Right lobe of liver (tissue), 6 donors: ENCODE measurements around the gene IL21R. TPM values are rescaled to one million over a fixed set of nuclear protein-coding genes. Genes with fewer than 3 reads are reported as not detected.

Experiments used
- ATAC-seq, 4 donors: fragments of 200-7000 bp; cut with Tn5 transposase; one replicate each; pipeline ENCODE4 v1.9.1; 2020; ENCODE audit warnings: mild to moderate bottlenecking in 4 of 4, moderate library complexity in 4 of 4
- DNase-seq, 3 donors: peaks; one replicate each; pipeline ENCODE4 v3.0.0-alpha.2; 2020
- H3K27ac ChIP-seq, 3 donors: fragments of 200-600 bp; one replicate each; pipeline ENCODE4 v1.8.0; 2022
- H3K27me3 ChIP-seq, 2 donors: fragments of 200-600 bp; one replicate each; pipeline ENCODE4 v1.8.0; 2022
- H3K36me3 ChIP-seq, 4 donors: fragments of 200-600 bp; sonication (generic) in 1 of 4; one replicate each; pipeline versions ENCODE4 v1.5.1 to v1.8.0; 2017 to 2022; ENCODE audit warnings: control low read depth in 1 of 4
- H3K4me1 ChIP-seq, 4 donors: fragments of 200-600 bp; sonication (generic) in 1 of 4; one replicate each; pipeline versions ENCODE4 v1.5.1 to v1.8.0; 2017 to 2022; ENCODE audit warnings: control low read depth in 1 of 4
- H3K4me3 ChIP-seq, 3 donors: fragments of 200-600 bp; one replicate each; pipeline ENCODE4 v1.8.0; 2022
- H3K9me3 ChIP-seq, 4 donors: fragments of 200-600 bp; sonication (generic) in 1 of 4; one replicate each; pipeline versions ENCODE4 v1.5.1 to v1.8.0; 2017 to 2022; ENCODE audit warnings: control low read depth in 1 of 4
- POLR2A ChIP-seq: fragments of 450-650 bp; IDR thresholded peaks from one replicate; pipeline ENCODE4 v1.6.1; 2017; ENCODE audit warnings: antibody characterized with exemption, mild to moderate bottlenecking
- WGBS: methylation state at CpG from one replicate; pipeline ENCODE4 v1.1.6; 2018; ENCODE audit warnings: low coverage, low lambda C conversion rate; ENCODE audit not compliant: insufficient coverage; ENCODE audit errors: missing lambda C conversion rate; 5-methylcytosine and 5-hydroxymethylcytosine counted together
- intact Hi-C, 2 donors: fragments of 100-400 bp; cut with DNase I; formaldehyde crosslinking; loops; one replicate each; pipeline versions ENCODE4 v1.11.2 to v1.14.1; 2022
- total RNA-seq, 6 experiments: library from RNA; depleted of rRNA in 2 of 6; stranded (reverse); fragments of >200 nt in 2 of 6; fragmentation: NEBNext Ultra II Directional in 3 of 6; extraction: Animal tissue kit (Norgen Biotek cat#: 25700) in 3 of 6; gene quantifications; one replicate each; pipeline versions ENCODE4 v1.1.0 to v1.2.4, GENCODE V29; 2016 to 2023
- TF ChIP-seq, protein P1 (sequence below), 4 donors: fragments of 200-600 bp in 3 of 4; fragments of 450-650 bp in 1 of 4; IDR thresholded peaks; one replicate each; pipeline versions ENCODE4 v1.5.1 to v1.8.0; 2016 to 2022; ENCODE audit warnings: antibody characterized with exemption in 4 of 4, mild to moderate bottlenecking in 2 of 4
- donor health status: DM: no; HTN: yes; CAD: no.
- donor health status: DM: no; HTN: no; CAD: no.
- donor health status: DM: no; HTN: no; CAD: no.
- donor health status: DM: no; HTN: yes; CAD: no.
- donor health status: DM: no; HTN: yes; CAD: no.

Gene IL21R
- total RNA-seq, 6 experiments from 2014 or later = 0.09 to 1.3 (median 0.31) TPM

DNA sequence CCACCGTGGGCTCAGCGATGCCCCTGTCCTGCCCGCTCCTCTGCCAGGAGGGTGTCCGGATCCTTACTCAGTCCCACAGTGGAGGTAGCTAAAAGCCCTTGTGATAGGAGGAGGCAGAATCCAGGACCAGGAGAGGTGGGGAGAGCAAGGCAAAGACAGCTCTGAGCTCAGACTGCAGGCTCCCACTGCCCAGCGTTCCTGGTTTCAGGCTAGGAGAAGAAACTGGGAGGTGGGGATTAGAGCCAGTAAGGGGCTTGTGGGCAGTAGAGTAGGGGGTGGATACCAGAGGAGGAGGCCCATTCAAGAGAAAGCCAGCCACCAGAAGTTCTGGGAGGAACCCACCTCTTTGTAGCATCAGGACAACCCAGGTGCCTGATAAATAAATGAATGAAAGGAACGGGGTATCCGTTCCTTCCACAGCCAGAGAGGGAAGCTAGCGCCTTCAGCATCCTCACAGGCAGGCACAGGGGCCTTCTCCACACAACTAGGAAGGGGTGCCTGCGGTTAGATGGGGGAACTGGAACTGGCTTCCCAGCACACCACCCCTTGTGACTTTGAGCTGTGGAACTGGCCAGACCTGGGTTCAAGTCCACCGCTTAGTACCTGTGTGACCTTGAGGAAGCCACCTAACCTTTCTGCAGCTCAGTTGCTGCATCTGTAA lies 2.3 kb downstream of the IL21R start:
- no peak overlapping the region for H3K4me3 ChIP-seq
- WGBS = 69% methylated on average over 6 of the region's 10 CpGs
- no peak for DNase-seq

GRCh38 chr16:27405546-27406451 lies 3.8 kb downstream of the IL21R start:
- ATAC-seq (no peak), DNase-seq (no peak)
- Histone ChIP-seq H3K4me1 (no peaks in the 10 kb centered on the region), H3K4me3 (no peak overlapping the region), H3K36me3 (no peaks in the 10 kb centered on the region), H3K9me3 (no peaks in the 10 kb centered on the region), H3K27ac (no peak overlapping the region), H3K27me3 (no peaks in the 10 kb centered on the region)
- 36% methylated on average over 3 of the region's 19 CpGs for WGBS
- intact Hi-C loops = no loop called here
- TF ChIP-seq, protein P1, sequence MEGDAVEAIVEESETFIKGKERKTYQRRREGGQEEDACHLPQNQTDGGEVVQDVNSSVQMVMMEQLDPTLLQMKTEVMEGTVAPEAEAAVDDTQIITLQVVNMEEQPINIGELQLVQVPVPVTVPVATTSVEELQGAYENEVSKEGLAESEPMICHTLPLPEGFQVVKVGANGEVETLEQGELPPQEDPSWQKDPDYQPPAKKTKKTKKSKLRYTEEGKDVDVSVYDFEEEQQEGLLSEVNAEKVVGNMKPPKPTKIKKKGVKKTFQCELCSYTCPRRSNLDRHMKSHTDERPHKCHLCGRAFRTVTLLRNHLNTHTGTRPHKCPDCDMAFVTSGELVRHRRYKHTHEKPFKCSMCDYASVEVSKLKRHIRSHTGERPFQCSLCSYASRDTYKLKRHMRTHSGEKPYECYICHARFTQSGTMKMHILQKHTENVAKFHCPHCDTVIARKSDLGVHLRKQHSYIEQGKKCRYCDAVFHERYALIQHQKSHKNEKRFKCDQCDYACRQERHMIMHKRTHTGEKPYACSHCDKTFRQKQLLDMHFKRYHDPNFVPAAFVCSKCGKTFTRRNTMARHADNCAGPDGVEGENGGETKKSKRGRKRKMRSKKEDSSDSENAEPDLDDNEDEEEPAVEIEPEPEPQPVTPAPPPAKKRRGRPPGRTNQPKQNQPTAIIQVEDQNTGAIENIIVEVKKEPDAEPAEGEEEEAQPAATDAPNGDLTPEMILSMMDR (IDR thresholded peaks at IDR 0.05) = no peak
- no peak for TF ChIP-seq POLR2A

More for the DNA sequence above, 2.3 kb downstream of the IL21R start:
- no peak for ATAC-seq
- H3K27ac ChIP-seq = no peak overlapping the region
- no peaks in the 10 kb centered on the region for H3K36me3 ChIP-seq
- no peaks in the 10 kb centered on the region for H3K4me1 ChIP-seq
- intact Hi-C loops = no loop called here
- no peaks in the 10 kb centered on the region for H3K27me3 ChIP-seq
- TF ChIP-seq, protein P1 (IDR thresholded peaks at IDR 0.05) = no peak
- TF ChIP-seq POLR2A = no peak
- H3K9me3 ChIP-seq = no peaks in the 10 kb centered on the region

- Histone ChIP-seq H3K27ac (no peak overlapping the region), H3K36me3 (no peaks in the 10 kb centered on the region), H3K9me3 (no peaks in the 10 kb centered on the region), H3K27me3 (no peaks in the 10 kb centered on the region), H3K4me1 (no peaks in the 10 kb centered on the region), H3K4me3 (no peak overlapping the region)
- intact Hi-C loops = no loop called here
- 52% methylated on average over 6 of the region's 6 CpGs for WGBS
- DNase-seq = no peak
- no peak for TF ChIP-seq POLR2A
- TF ChIP-seq, protein P1 (IDR thresholded peaks at IDR 0.05) = no peak
- ATAC-seq = no peak
Observed at GRCh38 chr16:27406511-27407128, 4.6 kb downstream of the IL21R start.

DNA sequence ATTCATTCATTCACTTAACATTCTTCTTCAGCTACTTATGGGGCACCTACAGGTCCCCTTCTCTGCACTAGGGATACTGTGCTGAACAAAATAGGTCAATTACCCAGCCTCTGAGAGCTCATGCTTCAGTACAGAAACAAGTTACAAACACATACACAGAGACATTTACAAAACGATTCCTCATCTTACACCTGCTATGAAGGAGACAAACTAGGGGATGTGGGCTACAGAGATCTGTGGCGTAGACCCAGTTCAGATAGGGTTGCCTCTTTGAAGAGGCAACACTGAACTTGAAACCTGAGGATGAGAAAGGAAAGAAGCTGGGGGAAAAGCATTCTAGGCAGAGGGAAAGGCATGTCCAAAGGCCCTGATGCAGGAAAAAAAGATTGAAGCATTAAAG lies 5.2 kb downstream of the IL21R start:
- TF ChIP-seq POLR2A = no peak
- TF ChIP-seq, protein P1 (IDR thresholded peaks at IDR 0.05) = no peak
- intact Hi-C loops = no loop called here
- Histone ChIP-seq H3K4me1 (no peaks in the 10 kb centered on the region), H3K27ac (no peak overlapping the region), H3K4me3 (no peak overlapping the region), H3K9me3 (no peaks in the 10 kb centered on the region), H3K36me3 (no peaks in the 10 kb centered on the region), H3K27me3 (no peaks in the 10 kb centered on the region)
- ATAC-seq (no peak), DNase-seq (no peak)
- WGBS = 27% methylated on average over 2 of the region's 2 CpGs
